ENCODE measurements around the gene ZNF136. TPM values are rescaled to one million over a fixed set of nuclear protein-coding genes. Genes with fewer than 3 reads are reported as not detected.
A peak's percentile ranks its signal among the peaks of the same experiment; 100 is the strongest.

The ZNF136 gene
- total RNA-seq, 1 experiment from 2014 or later = 6.7 TPM

DNA sequence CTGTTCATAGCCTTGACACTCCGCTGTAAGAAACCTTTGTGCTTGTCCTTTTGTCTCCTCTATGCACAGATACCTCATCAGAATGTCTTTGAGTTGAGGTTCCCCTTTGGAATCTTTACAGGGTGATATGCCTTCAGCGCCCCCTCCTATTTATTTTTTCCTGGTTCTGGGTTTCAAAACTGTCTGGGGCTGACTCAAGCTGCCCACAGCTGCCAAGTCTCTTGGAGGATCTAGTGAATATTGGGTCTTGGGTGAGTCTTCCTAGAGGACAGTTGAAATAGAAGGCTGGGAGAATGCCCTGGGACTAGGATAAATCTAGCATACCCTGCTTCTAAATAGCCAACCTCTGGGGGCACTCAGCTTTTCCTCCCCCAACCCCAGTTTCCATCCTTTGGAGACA, 930 bp downstream of the ZNF136 start:
- peak overlapping the region; percentile 94 for H3K4me3 Mint-ChIP-seq
- peak overlapping the region; percentile 92 for H3K27ac Mint-ChIP-seq
- peaks cover 5% of the 10 kb centered on the region for H3K27me3 Mint-ChIP-seq (ENCODE audit: low read depth)
- no peaks in the 10 kb centered on the region for H3K9me3 Mint-ChIP-seq
- ChIA-PET CTCF (interaction anchor here (0.9 to 2.9 kb wide), 6 partner anchors 10 to 524 kb away, joined by 3 to 16 read pairs (median 6); partner anchors contain the start of genes ZNF20 and ZNF763), POLR2A (interaction anchor here (0.7 to 1.3 kb wide), 3 partner anchors 131 to 470 kb away, joined by 3 to 4 read pairs (median 3); partner anchors contain the start of genes ZNF44 and ZNF442)
- DNase-seq (ENCODE audit: low spot score) (no peak), ATAC-seq (no peak)
- TF ChIP-seq, protein P1, sequence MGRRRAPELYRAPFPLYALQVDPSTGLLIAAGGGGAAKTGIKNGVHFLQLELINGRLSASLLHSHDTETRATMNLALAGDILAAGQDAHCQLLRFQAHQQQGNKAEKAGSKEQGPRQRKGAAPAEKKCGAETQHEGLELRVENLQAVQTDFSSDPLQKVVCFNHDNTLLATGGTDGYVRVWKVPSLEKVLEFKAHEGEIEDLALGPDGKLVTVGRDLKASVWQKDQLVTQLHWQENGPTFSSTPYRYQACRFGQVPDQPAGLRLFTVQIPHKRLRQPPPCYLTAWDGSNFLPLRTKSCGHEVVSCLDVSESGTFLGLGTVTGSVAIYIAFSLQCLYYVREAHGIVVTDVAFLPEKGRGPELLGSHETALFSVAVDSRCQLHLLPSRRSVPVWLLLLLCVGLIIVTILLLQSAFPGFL (CRISPR knock-in tag; IDR thresholded peaks at IDR 0.05; ENCODE audit: borderline replicate concordance) = no peak
- no peak for TF ChIP-seq TCF7 (CRISPR knock-in tag; IDR thresholded peaks at IDR 0.05; ENCODE audit: low read depth)
- no peak for TF ChIP-seq RORB (CRISPR knock-in tag; IDR thresholded peaks at IDR 0.05)
- no peak for TF ChIP-seq ZNF423 (CRISPR knock-in tag; IDR thresholded peaks at IDR 0.05)
- no peak for TF ChIP-seq SOX15 (CRISPR knock-in tag; IDR thresholded peaks at IDR 0.05)
- no peak for TF ChIP-seq EMX1 (CRISPR knock-in tag; IDR thresholded peaks at IDR 0.05)
- TF ChIP-seq, protein P2, sequence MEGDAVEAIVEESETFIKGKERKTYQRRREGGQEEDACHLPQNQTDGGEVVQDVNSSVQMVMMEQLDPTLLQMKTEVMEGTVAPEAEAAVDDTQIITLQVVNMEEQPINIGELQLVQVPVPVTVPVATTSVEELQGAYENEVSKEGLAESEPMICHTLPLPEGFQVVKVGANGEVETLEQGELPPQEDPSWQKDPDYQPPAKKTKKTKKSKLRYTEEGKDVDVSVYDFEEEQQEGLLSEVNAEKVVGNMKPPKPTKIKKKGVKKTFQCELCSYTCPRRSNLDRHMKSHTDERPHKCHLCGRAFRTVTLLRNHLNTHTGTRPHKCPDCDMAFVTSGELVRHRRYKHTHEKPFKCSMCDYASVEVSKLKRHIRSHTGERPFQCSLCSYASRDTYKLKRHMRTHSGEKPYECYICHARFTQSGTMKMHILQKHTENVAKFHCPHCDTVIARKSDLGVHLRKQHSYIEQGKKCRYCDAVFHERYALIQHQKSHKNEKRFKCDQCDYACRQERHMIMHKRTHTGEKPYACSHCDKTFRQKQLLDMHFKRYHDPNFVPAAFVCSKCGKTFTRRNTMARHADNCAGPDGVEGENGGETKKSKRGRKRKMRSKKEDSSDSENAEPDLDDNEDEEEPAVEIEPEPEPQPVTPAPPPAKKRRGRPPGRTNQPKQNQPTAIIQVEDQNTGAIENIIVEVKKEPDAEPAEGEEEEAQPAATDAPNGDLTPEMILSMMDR (IDR thresholded peaks at IDR 0.05) = no peak
- TF ChIP-seq NFYB (CRISPR knock-in tag; conservative IDR thresholded peaks at IDR 0.05; ENCODE audit: low read depth) = no peak
- TF ChIP-seq, protein P3, sequence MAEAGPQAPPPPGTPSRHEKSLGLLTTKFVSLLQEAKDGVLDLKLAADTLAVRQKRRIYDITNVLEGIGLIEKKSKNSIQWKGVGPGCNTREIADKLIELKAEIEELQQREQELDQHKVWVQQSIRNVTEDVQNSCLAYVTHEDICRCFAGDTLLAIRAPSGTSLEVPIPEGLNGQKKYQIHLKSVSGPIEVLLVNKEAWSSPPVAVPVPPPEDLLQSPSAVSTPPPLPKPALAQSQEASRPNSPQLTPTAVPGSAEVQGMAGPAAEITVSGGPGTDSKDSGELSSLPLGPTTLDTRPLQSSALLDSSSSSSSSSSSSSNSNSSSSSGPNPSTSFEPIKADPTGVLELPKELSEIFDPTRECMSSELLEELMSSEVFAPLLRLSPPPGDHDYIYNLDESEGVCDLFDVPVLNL (CRISPR knock-in tag; IDR thresholded peaks at IDR 0.05; ENCODE audit: borderline replicate concordance, low read depth) = no peak
- TF ChIP-seq, protein P4, sequence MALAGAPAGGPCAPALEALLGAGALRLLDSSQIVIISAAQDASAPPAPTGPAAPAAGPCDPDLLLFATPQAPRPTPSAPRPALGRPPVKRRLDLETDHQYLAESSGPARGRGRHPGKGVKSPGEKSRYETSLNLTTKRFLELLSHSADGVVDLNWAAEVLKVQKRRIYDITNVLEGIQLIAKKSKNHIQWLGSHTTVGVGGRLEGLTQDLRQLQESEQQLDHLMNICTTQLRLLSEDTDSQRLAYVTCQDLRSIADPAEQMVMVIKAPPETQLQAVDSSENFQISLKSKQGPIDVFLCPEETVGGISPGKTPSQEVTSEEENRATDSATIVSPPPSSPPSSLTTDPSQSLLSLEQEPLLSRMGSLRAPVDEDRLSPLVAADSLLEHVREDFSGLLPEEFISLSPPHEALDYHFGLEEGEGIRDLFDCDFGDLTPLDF (CRISPR knock-in tag; IDR thresholded peaks at IDR 0.05) = no peak
- no peak for TF ChIP-seq JAZF1 (CRISPR knock-in tag; IDR thresholded peaks at IDR 0.05)
- TF ChIP-seq, protein P5, sequence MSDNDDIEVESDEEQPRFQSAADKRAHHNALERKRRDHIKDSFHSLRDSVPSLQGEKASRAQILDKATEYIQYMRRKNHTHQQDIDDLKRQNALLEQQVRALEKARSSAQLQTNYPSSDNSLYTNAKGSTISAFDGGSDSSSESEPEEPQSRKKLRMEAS (CRISPR knock-in tag; IDR thresholded peaks at IDR 0.05) = no peak
- no peak for TF ChIP-seq PRRX2 (CRISPR knock-in tag; IDR thresholded peaks at IDR 0.05)
- no peak for TF ChIP-seq CREB1 (CRISPR knock-in tag; IDR thresholded peaks at IDR 0.05)
- TF ChIP-seq, protein P6, sequence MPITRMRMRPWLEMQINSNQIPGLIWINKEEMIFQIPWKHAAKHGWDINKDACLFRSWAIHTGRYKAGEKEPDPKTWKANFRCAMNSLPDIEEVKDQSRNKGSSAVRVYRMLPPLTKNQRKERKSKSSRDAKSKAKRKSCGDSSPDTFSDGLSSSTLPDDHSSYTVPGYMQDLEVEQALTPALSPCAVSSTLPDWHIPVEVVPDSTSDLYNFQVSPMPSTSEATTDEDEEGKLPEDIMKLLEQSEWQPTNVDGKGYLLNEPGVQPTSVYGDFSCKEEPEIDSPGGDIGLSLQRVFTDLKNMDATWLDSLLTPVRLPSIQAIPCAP (CRISPR knock-in tag; IDR thresholded peaks at IDR 0.05) = no peak
- no peak for TF ChIP-seq ESRRA (CRISPR knock-in tag; IDR thresholded peaks at IDR 0.05; ENCODE audit: borderline replicate concordance)
- no peak for TF ChIP-seq ZNF396 (CRISPR knock-in tag; IDR thresholded peaks at IDR 0.05; ENCODE audit: borderline replicate concordance)
- TF ChIP-seq, protein P7, sequence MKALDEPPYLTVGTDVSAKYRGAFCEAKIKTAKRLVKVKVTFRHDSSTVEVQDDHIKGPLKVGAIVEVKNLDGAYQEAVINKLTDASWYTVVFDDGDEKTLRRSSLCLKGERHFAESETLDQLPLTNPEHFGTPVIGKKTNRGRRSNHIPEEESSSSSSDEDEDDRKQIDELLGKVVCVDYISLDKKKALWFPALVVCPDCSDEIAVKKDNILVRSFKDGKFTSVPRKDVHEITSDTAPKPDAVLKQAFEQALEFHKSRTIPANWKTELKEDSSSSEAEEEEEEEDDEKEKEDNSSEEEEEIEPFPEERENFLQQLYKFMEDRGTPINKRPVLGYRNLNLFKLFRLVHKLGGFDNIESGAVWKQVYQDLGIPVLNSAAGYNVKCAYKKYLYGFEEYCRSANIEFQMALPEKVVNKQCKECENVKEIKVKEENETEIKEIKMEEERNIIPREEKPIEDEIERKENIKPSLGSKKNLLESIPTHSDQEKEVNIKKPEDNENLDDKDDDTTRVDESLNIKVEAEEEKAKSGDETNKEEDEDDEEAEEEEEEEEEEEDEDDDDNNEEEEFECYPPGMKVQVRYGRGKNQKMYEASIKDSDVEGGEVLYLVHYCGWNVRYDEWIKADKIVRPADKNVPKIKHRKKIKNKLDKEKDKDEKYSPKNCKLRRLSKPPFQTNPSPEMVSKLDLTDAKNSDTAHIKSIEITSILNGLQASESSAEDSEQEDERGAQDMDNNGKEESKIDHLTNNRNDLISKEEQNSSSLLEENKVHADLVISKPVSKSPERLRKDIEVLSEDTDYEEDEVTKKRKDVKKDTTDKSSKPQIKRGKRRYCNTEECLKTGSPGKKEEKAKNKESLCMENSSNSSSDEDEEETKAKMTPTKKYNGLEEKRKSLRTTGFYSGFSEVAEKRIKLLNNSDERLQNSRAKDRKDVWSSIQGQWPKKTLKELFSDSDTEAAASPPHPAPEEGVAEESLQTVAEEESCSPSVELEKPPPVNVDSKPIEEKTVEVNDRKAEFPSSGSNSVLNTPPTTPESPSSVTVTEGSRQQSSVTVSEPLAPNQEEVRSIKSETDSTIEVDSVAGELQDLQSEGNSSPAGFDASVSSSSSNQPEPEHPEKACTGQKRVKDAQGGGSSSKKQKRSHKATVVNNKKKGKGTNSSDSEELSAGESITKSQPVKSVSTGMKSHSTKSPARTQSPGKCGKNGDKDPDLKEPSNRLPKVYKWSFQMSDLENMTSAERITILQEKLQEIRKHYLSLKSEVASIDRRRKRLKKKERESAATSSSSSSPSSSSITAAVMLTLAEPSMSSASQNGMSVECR (CRISPR knock-in tag; IDR thresholded peaks at IDR 0.05; ENCODE audit: borderline replicate concordance) = no peak
- peaks cover 8% of the 10 kb centered on the region for H3K4me1 Mint-ChIP-seq
- no peaks in the 10 kb centered on the region for H3K36me3 Mint-ChIP-seq
